ENCODE results near the gene PXDC1. TPM values are rescaled to one million over a fixed set of nuclear protein-coding genes. Genes with fewer than 3 reads are reported as not detected.
"Not testable (repeated sequence)": the region's sequence is repeated elsewhere in the genome, so short reads cannot be mapped to it uniquely, and the experiment has no call there.

Gene PXDC1
- total RNA-seq, 2 experiments from 2014 or later = 0.17 to 0.36 TPM

- no peaks in the 10 kb centered on the region for H3K36me3 Mint-ChIP-seq (ENCODE audit: low read depth)
- peaks cover 9% of the 10 kb centered on the region for H3K9me3 Mint-ChIP-seq
- H3K4me3 Mint-ChIP-seq = no peak overlapping the region
- intact Hi-C loops (cut with micrococcal nuclease) = no loop called here
- peaks cover 13% of the 10 kb centered on the region for H3K27me3 Mint-ChIP-seq (ENCODE audit: low read depth)
- CTCF ChIA-PET = interaction anchor here (2.5 kb wide), 1 partner anchor 31 kb away, joined by 8 read pairs; no protein-coding TSS in a partner anchor
- DNase-seq = no peak
- H3K4me1 Mint-ChIP-seq (ENCODE audit: low read depth) = no peaks in the 10 kb centered on the region
- no peak overlapping the region for H3K27ac Mint-ChIP-seq
Measured at GRCh38 chr6:3701631-3702030, 49.9 kb downstream of the PXDC1 start.

DNA sequence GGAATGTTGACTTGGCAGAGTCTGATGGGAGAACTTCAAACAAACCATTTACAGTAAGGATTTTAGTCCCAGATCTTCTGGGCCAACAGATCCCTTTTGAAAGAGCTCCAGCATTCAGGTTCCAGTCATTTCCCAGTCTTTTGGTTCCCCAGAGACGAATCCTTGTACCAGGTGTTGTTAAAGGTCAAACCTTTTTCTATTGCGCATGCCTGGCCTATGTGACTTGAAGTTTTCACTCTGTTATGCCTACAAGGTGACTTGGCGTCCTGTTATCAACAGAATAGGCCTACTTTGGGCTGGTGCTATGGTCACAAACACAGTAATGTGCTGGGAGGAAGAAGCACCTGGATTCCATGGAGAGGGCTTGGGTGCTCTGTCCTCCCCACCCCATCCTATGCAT, 52.3 kb downstream of the PXDC1 start:
- CTCF ChIA-PET = interaction anchor here (0.8 kb wide), 1 partner anchor 9 kb away, joined by 3 read pairs; no protein-coding TSS in a partner anchor
- Mint-ChIP-seq H3K27ac (no peak overlapping the region), H3K4me3 (no peak overlapping the region), H3K36me3 (ENCODE audit: low read depth) (no peaks in the 10 kb centered on the region), H3K27me3 (ENCODE audit: low read depth) (peaks cover 7% of the 10 kb centered on the region), H3K9me3 (peaks cover 9% of the 10 kb centered on the region), H3K4me1 (ENCODE audit: low read depth) (no peaks in the 10 kb centered on the region)
- DNase-seq = no peak
- intact Hi-C loops (cut with micrococcal nuclease) = no loop called here

GRCh38 chr6:3698021-3698420, 53.5 kb downstream of the PXDC1 start:
- peaks cover 9% of the 10 kb centered on the region for H3K9me3 Mint-ChIP-seq
- no peak overlapping the region for H3K27ac Mint-ChIP-seq
- no peaks in the 10 kb centered on the region for H3K4me1 Mint-ChIP-seq (ENCODE audit: low read depth)
- H3K4me3 Mint-ChIP-seq = no peak overlapping the region
- peaks cover 7% of the 10 kb centered on the region for H3K27me3 Mint-ChIP-seq (ENCODE audit: low read depth)
- no peaks in the 10 kb centered on the region for H3K36me3 Mint-ChIP-seq (ENCODE audit: low read depth)
- DNase-seq = no peak
- intact Hi-C loops (cut with micrococcal nuclease) = no loop called here
- CTCF ChIA-PET = no interaction called here

DNA sequence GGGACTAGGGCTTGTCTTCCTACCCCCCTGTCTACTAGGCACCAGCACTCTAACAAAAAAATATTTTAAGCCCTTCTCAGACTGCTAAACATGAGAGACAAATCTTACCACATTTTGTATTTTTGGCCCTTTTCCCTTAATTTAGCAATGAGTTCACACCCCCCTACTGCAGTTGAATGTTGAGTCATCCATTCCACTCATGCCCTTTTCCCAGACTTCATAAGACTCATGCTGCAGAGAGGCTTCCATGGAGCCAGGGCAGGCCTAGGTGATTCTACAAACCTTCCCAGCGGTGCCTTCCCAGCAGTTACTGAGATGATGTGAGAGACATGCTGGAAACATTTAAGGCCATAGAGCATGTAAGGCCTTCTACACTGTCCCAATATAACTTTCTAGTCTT, 53.9 kb downstream of the PXDC1 start:
- CTCF ChIA-PET = no interaction called here
- Mint-ChIP-seq H3K4me1 (ENCODE audit: low read depth) (no peaks in the 10 kb centered on the region), H3K27me3 (ENCODE audit: low read depth) (peaks cover 7% of the 10 kb centered on the region), H3K9me3 (peaks cover 9% of the 10 kb centered on the region), H3K36me3 (ENCODE audit: low read depth) (no peaks in the 10 kb centered on the region), H3K4me3 (no peak overlapping the region), H3K27ac (no peak overlapping the region)
- intact Hi-C loops (cut with micrococcal nuclease) = no loop called here
- DNase-seq = no peak

GRCh38 chr6:3696525-3697088, 54.9 kb downstream of the PXDC1 start:
- CTCF ChIA-PET = no interaction called here
- Mint-ChIP-seq H3K4me3 (no peak overlapping the region), H3K36me3 (ENCODE audit: low read depth) (no peaks in the 10 kb centered on the region), H3K27me3 (ENCODE audit: low read depth) (peaks cover 7% of the 10 kb centered on the region), H3K27ac (no peak overlapping the region), H3K9me3 (peaks cover 9% of the 10 kb centered on the region), H3K4me1 (ENCODE audit: low read depth) (no peaks in the 10 kb centered on the region)
- intact Hi-C loops (cut with micrococcal nuclease) = no loop called here
- DNase-seq = no peak

- intact Hi-C loops (cut with micrococcal nuclease) = no loop called here
- no peaks in the 10 kb centered on the region for H3K4me1 Mint-ChIP-seq (ENCODE audit: low read depth)
- no peaks in the 10 kb centered on the region for H3K36me3 Mint-ChIP-seq (ENCODE audit: low read depth)
- peaks cover 9% of the 10 kb centered on the region for H3K9me3 Mint-ChIP-seq
- H3K27ac Mint-ChIP-seq = no peak overlapping the region
- CTCF ChIA-PET = no interaction called here
- H3K27me3 Mint-ChIP-seq (ENCODE audit: low read depth) = peaks cover 6% of the 10 kb centered on the region
- no peak overlapping the region for H3K4me3 Mint-ChIP-seq
- DNase-seq = no peak
Measured at GRCh38 chr6:3695065-3695817, 56.3 kb downstream of the PXDC1 start.

DNA sequence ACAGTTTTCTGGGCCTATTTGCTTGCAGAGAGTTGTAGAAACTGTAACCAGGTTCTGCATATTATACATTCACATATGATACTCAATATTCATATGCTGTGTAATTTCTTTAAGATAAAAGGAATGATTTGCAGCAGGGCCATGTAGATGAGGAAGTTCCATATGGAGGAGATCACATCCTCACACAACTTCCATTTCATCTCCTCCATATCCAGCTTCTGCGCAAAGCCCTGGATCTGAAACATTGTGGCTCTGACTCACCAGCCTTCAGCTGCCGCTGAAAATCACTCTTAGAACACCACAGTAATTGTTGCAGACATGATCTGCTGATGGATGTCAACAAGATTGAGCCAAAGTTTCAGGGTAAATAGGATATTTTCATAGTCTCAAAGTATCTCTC, 57.7 kb downstream of the PXDC1 start:
- CTCF ChIA-PET = no interaction called here
- H3K27ac Mint-ChIP-seq = no peak overlapping the region
- peaks cover 6% of the 10 kb centered on the region for H3K9me3 Mint-ChIP-seq
- no peaks in the 10 kb centered on the region for H3K4me1 Mint-ChIP-seq (ENCODE audit: low read depth)
- no peaks in the 10 kb centered on the region for H3K36me3 Mint-ChIP-seq (ENCODE audit: low read depth)
- peaks cover 3% of the 10 kb centered on the region for H3K27me3 Mint-ChIP-seq (ENCODE audit: low read depth)
- no peak for DNase-seq
- intact Hi-C loops (cut with micrococcal nuclease) = no loop called here
- no peak overlapping the region for H3K4me3 Mint-ChIP-seq

DNA sequence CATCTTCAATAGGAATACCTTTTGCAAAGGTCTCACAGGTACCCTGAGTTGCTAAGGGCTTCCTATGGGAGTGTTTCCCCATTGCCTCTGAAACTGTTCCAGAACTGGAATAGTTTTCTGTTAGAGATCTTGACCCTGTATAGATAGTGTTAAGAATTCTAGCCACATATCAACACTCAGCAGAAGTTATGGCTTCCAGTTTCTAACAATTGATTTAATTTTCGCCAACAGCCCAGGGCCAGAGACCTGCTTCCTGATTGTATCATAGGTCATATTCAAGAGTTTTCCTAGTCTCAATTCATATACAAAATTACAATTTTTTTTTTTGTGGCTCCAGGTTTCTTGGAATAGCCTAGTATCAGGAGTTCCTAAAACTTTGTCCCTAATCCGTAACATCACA, 61.0 kb downstream of the PXDC1 start:
- DNase-seq = no peak
- H3K4me3 Mint-ChIP-seq = no peak overlapping the region
- intact Hi-C loops (cut with micrococcal nuclease) = no loop called here
- H3K36me3 Mint-ChIP-seq (ENCODE audit: low read depth) = no peaks in the 10 kb centered on the region
- CTCF ChIA-PET = interaction anchor here (1.2 kb wide), 1 partner anchor 8 kb away, joined by 3 read pairs; no protein-coding TSS in a partner anchor
- no peaks in the 10 kb centered on the region for H3K9me3 Mint-ChIP-seq
- H3K27me3 Mint-ChIP-seq (ENCODE audit: low read depth) = peaks cover 3% of the 10 kb centered on the region
- H3K4me1 Mint-ChIP-seq (ENCODE audit: low read depth) = no peaks in the 10 kb centered on the region
- H3K27ac Mint-ChIP-seq = no peak overlapping the region

DNA sequence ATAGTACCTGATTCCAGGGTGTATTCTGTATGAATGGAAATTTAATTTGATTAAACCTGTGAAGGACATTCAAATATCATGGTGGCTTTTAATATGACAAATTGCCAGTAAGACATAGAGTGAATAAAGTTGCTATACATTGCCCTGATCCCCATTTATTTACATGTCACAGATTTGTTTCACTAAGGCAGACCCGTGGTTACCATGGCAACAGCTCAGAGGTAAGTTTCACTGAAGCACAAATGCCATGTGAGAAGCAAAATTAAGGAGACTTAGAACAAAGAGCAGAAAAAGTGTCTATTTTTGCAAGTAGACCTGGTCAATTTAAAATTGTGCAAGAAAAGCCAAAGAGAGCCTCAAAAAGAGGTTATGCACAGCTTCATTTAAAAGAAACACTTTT, 63.7 kb downstream of the PXDC1 start:
- H3K27me3 Mint-ChIP-seq (ENCODE audit: low read depth) = peaks cover 3% of the 10 kb centered on the region
- no peak overlapping the region for H3K27ac Mint-ChIP-seq
- no peaks in the 10 kb centered on the region for H3K4me1 Mint-ChIP-seq (ENCODE audit: low read depth)
- no peak for DNase-seq
- CTCF ChIA-PET = no interaction called here
- H3K9me3 Mint-ChIP-seq = no peaks in the 10 kb centered on the region
- H3K36me3 Mint-ChIP-seq (ENCODE audit: low read depth) = no peaks in the 10 kb centered on the region
- intact Hi-C loops (cut with micrococcal nuclease) = no loop called here
- H3K4me3 Mint-ChIP-seq = no peak overlapping the region

DNA sequence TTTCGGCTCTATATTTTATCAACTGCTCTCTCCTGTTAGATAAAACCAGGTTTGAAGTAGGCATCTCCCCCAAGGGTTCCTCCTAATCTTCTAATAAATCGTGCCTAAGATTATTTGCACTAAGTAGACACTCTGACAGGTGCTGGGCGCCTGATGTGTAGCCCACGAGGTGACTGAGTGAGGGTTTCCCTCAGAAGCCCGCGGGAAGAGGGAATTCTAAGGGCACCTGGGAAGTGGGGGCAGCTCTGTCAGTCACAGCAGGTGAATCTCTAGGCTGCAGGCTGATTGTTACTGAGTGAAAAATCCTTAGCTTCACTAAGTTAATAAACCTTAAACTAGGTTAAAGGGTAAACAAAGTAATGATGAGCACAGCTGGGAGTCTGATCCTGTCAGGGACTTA, 68.2 kb downstream of the PXDC1 start:
- H3K4me3 Mint-ChIP-seq = no peak overlapping the region
- no peak overlapping the region for H3K27ac Mint-ChIP-seq
- H3K36me3 Mint-ChIP-seq (ENCODE audit: low read depth) = peaks cover 2% of the 10 kb centered on the region
- intact Hi-C loops (cut with micrococcal nuclease) = no loop called here
- H3K4me1 Mint-ChIP-seq (ENCODE audit: low read depth) = no peaks in the 10 kb centered on the region
- H3K27me3 Mint-ChIP-seq (ENCODE audit: low read depth) = peaks cover 10% of the 10 kb centered on the region
- DNase-seq = no peak
- H3K9me3 Mint-ChIP-seq = peaks cover 2% of the 10 kb centered on the region
- CTCF ChIA-PET = no interaction called here

DNA sequence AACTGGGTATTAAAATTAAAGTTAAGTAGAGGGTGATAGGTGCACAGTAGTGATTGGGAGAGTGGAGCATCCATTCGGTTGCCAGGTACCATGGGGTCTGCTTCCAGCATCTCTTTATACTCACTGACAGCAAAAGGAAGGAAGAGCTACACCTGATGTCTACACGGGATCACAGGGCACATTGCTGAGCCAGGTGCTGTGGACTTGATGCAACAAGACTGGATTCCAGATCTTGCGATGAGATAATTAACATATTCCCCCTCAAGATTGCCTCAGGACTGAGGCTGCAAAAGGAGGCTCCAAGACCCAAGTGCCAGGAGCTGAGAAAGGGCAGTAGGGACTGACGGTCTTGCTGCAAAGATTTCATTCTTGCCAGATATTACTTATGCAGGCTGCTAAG, 72.6 kb downstream of the PXDC1 start:
- intact Hi-C loops (cut with micrococcal nuclease) = no loop called here
- Mint-ChIP-seq H3K9me3 (peaks cover 3% of the 10 kb centered on the region), H3K4me3 (no peak overlapping the region), H3K4me1 (ENCODE audit: low read depth) (no peaks in the 10 kb centered on the region), H3K27me3 (ENCODE audit: low read depth) (peaks cover 10% of the 10 kb centered on the region), H3K36me3 (ENCODE audit: low read depth) (peaks cover 2% of the 10 kb centered on the region), H3K27ac (no peak overlapping the region)
- CTCF ChIA-PET = no interaction called here
- DNase-seq = no peak

DNA sequence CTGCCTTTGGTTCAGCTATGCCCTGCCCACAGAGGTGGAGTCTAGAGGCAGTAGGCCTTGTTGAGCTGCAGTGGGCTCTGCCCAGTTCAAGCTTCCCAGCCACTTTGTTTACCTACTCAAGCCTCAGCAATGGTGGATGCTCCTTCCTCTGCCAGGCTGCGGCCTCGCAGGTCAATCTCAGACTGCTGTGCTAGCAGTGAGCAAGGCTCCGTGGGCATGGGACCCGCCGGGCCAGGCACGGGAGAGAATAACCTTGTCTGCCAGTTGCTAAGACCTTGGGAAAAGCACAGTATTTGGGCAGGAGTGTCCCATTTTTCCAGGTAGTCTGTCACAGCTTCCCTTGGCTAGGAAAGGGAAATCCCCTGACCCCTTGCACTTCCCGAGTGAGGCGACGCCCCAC, 73.8 kb downstream of the PXDC1 start:
- CTCF ChIA-PET; H3K4me1 Mint-ChIP-seq (ENCODE audit: low read depth); DNase-seq; H3K27ac Mint-ChIP-seq; H3K9me3 Mint-ChIP-seq; H3K4me3 Mint-ChIP-seq; H3K36me3 Mint-ChIP-seq (ENCODE audit: low read depth); intact Hi-C loops (cut with micrococcal nuclease): not testable (repeated sequence)
- peaks cover 10% of the 10 kb centered on the region for H3K27me3 Mint-ChIP-seq (ENCODE audit: low read depth)

DNA sequence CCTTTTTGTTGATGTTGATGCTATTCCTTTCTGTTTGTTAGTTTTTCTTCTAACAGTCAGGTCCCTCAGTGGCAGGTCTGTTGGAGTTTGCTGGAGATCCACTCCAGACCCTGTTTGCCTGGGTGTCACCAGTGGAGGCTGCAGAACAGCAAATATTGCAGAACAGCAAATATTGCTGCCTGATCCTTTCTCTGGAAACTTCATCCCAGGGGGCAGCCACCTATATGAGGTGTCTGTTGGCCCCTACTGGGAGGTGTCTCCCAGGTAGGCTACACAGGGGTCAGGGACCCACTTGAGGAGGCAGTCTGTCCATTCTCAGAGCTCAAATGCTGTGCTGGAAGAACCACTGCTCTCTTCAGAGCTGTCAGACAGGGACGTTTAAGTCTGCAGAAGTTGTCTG, 74.2 kb downstream of the PXDC1 start:
- intact Hi-C loops (cut with micrococcal nuclease); H3K4me1 Mint-ChIP-seq (ENCODE audit: low read depth); H3K9me3 Mint-ChIP-seq; H3K4me3 Mint-ChIP-seq; H3K36me3 Mint-ChIP-seq (ENCODE audit: low read depth); CTCF ChIA-PET; H3K27ac Mint-ChIP-seq; DNase-seq: not testable (repeated sequence)
- H3K27me3 Mint-ChIP-seq (ENCODE audit: low read depth) = peaks cover 10% of the 10 kb centered on the region

Data from activated naive CD4-positive, alpha-beta T cell treated with anti-CD3 and anti-CD28 coated beads for 36 hours (primary cell).